Measurements from ENCODE around the gene ALOX12B. TPM values are rescaled to one million over a fixed set of nuclear protein-coding genes. Genes with fewer than 3 reads are reported as not detected.

ALOX12B gene
- total and polyA plus RNA-seq, 2 of the 13 experiments (the other 11 are each of a cell fraction or from before 2014, with no cell fraction given): 0.13 TPM; not detected in 1

- TF ChIP-seq CEBPZ (IDR thresholded peaks at IDR 0.05; ENCODE audit: low read length): no peak
- TF ChIP-seq CEBPG (CRISPR knock-in tag; IDR thresholded peaks at IDR 0.05): no peak
- no peak for TF ChIP-seq ZNF773 (CRISPR knock-in tag; IDR thresholded peaks at IDR 0.05; ENCODE audit: borderline replicate concordance)
- TF ChIP-seq JUNB (CRISPR knock-in tag; IDR thresholded peaks at IDR 0.05; ENCODE audit: borderline replicate concordance): no peak
These were observed 5.2 kb downstream of the ALOX12B start (continued) for GRCh38 chr17:8082292-8082691.

- WGBS (ENCODE audit: low lambda C conversion rate): 82% methylated on average over 3 of the region's 3 CpGs
- Histone ChIP-seq H3K4me2 (ENCODE audit: low read depth, low read length) (no peak overlapping the region), H4K20me1 (ENCODE audit: insufficient read depth, low read length) (no peaks in the 10 kb centered on the region), H3K79me2 (ENCODE audit: insufficient read depth, low read length) (no peaks in the 10 kb centered on the region), H3K4me3 (replicated peaks in 1 of 3; ENCODE audit: insufficient read depth in 1 of 3, low read depth in 2 of 3, low read length in 3 of 3) (no peak overlapping the region), H3K9me3 (ENCODE audit: low read length) (no peaks in the 10 kb centered on the region), H3K9ac (ENCODE audit: insufficient read depth, low read depth, low read length) (no peak overlapping the region), H3K27me3 (ENCODE audit: control insufficient read depth in 1 of 2, insufficient read depth in 2 of 2, low read length in 2 of 2) (peaks cover 7 to 46% of the 10 kb centered on the region in 2 experiments; a peak in 4 of 5 replicates), H3K27ac (ENCODE audit: extremely low read length, insufficient read depth, low read length) (no peak overlapping the region), H3K36me3 (replicated peaks in 1 of 2; ENCODE audit: control insufficient read depth in 1 of 2, insufficient read depth in 2 of 2, low read length in 2 of 2) (no peaks in the 10 kb centered on the region), H2AFZ (ENCODE audit: low read length) (no peak overlapping the region), H3K4me1 (ENCODE audit: insufficient read depth, low read length) (peaks cover 24% of the 10 kb centered on the region)
- intact Hi-C loops (cut with micrococcal nuclease; ENCODE audit: unreplicated experiment) (loop anchor here (5.0 kb wide), 1 partner anchor 35 kb away; the partner anchor contains the start of gene ALOXE3), in situ Hi-C loops (cut with HindIII; ENCODE audit: extremely low pct_ligation_motif_present, low pct_unique_long_range_greater_than_20kb) (no loop called here)
- no TSS peak for BruUV-seq (replicated peaks)
- ChIA-PET POLR2A (no interaction called here), CTCF (ENCODE audit: low intra/inter-chr PET ratio, low total read pairs) (interaction anchor here (1.3 kb wide), 1 partner anchor 29 kb away, joined by 4 read pairs; no protein-coding TSS in a partner anchor)
- DNase-seq (ENCODE audit: low spot score) (no peak), ATAC-seq (no peak), FAIRE-seq (no peak)
- TF ChIP-seq HMG20A (CRISPR knock-in tag; IDR thresholded peaks at IDR 0.05; ENCODE audit: borderline replicate concordance) (no peak), ZNF407 (CRISPR knock-in tag; IDR thresholded peaks at IDR 0.05; ENCODE audit: not compliant biosample characterization) (no peak), ZNF510 (CRISPR knock-in tag; IDR thresholded peaks at IDR 0.05; ENCODE audit: low read depth) (no peak), ZBTB42 (CRISPR knock-in tag; IDR thresholded peaks at IDR 0.05) (no peak)
These were observed 5.6 kb downstream of the ALOX12B start for GRCh38 chr17:8081876-8082275.

Data from HepG2 (cell line).